NCI-H748 treated with DMSO at 0.1 percent for 48 hours (cell line): Measurements from ENCODE around the gene POU5F1.
"Not testable (repeated sequence)": the region's sequence is repeated elsewhere in the genome, so short reads cannot be mapped to it uniquely, and the experiment has no call there.

Experiments
- DNase-seq: peaks from one replicate; lab custom pipeline; 2025; lab: John Stamatoyannopoulos, UW

Gene POU5F1

GRCh38 chr6:31165064-31165832 is 5.2 kb downstream of the POU5F1 start:
- not testable (repeated sequence) for DNase-seq

- DNase-seq = not testable (repeated sequence)
Observed at GRCh38 chr6:31164475-31165063, 5.9 kb downstream of the POU5F1 start.

- no peak for DNase-seq
Observed at GRCh38 chr6:31163922-31164321, 6.6 kb downstream of the POU5F1 start.

GRCh38 chr6:31162463-31163165 is 7.9 kb downstream of the POU5F1 start:
- DNase-seq = no peak

GRCh38 chr6:31161216-31162126 is 9.0 kb downstream of the POU5F1 start:
- DNase-seq = no peak

GRCh38 chr6:31158863-31159855 is 11.3 kb downstream of the POU5F1 start:
- DNase-seq = peak; percentile 11

GRCh38 chr6:31158140-31158862 is 12.2 kb downstream of the POU5F1 start, which contains the start of gene TCF19:
TSS of gene TCF19 (plus strand) at chr6:31158589. CDS start at chr6:31159470, 881 bp downstream.
- DNase-seq = peak; percentile 99

GRCh38 chr6:31157513-31158139 is 12.9 kb downstream of the POU5F1 start, which contains the start of gene CCHCR1:
TSS of gene CCHCR1 (minus strand) at chr6:31157802. CDS start at chr6:31157600, 202 bp downstream.
- no peak for DNase-seq

- no peak for DNase-seq
Observed at GRCh38 chr6:31156641-31157040, 13.8 kb downstream of the POU5F1 start.

GRCh38 chr6:31154436-31154835 is 16.0 kb downstream of the POU5F1 start:
- no peak for DNase-seq

GRCh38 chr6:31152781-31153180 is 17.7 kb downstream of the POU5F1 start:
- no peak for DNase-seq

- DNase-seq = no peak
Observed at GRCh38 chr6:31149827-31150447, 20.5 kb downstream of the POU5F1 start.

GRCh38 chr6:31145386-31145785 is 25.1 kb downstream of the POU5F1 start:
- DNase-seq = no peak

GRCh38 chr6:31144970-31145340 is 25.5 kb downstream of the POU5F1 start:
- no peak for DNase-seq

GRCh38 chr6:31144296-31144969 is 26.0 kb downstream of the POU5F1 start:
- no peak for DNase-seq

- DNase-seq = no peak
Observed at GRCh38 chr6:31143148-31143547, 27.3 kb downstream of the POU5F1 start.

- DNase-seq = no peak
Observed at GRCh38 chr6:31142361-31142761, 28.1 kb downstream of the POU5F1 start.

GRCh38 chr6:31140643-31141042 is 29.8 kb downstream of the POU5F1 start:
- DNase-seq = no peak
